GM19395 (cell line): ENCODE results near the gene ANKRD45.
"Not testable (repeated sequence)": the region's sequence is repeated elsewhere in the genome, so short reads cannot be mapped to it uniquely, and the experiment has no call there.

ENCODE experiments used
- ATAC-seq: cut with Tn5 transposase; IDR thresholded peaks from one replicate; pipeline ENCODE4 v1.9.1; 2021; ENCODE audit warnings: mild to moderate bottlenecking, moderate library complexity; ENCODE audit not compliant: unreplicated experiment

ANKRD45 gene

DNA sequence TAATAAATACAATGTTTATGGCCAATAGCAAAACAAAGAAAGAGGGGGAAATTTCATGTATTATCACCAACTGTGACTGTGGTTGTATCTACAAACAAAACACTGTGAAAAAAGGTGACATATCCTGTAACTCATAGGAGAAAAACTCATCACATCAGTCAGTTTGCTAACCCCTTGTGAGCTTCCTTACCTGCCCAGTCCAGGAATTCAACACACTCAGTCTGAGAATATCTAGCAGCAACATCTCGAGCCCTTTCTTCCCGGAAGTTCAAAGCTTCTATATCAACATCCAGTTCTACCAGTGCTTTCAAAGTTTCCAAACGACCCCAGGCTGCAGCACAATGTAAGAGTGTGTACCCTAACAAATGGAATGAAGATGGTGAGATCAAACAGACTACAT lies 23.0 kb downstream of the ANKRD45 start:
- ATAC-seq = no peak

DNA sequence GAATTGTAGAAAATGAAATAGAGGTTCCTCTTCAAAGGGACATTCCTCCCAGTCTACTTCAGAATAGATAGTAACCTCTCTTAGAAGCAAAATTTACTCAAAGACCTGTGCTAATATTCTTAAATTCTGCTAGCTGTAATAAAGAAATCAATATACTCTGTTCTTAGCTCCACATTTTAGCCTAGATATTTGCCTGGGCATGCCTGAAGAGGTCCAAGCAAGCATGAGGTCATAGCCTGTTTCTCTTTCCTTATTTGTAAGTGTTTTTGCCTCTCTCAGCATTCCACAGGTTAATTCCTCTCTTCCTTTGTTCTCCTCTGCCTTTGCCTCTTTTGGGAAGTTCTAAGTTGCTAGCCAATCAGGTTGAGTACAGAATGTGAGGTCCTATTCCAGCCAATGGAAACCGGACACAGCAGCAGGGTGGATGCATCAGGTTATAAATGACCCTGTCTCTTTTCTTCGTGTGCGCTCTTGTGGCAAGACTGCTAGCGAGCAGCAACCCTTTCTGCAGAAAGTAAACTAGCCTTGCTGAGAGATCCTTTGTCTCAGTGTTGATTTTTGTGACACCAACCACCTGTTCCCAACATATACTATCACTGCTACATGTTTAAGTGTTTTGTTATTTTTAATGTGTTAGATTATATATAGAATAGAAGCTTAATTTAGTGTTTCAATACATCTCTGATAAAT lies 27.1 kb downstream of the ANKRD45 start:
- ATAC-seq = not testable (repeated sequence)

DNA sequence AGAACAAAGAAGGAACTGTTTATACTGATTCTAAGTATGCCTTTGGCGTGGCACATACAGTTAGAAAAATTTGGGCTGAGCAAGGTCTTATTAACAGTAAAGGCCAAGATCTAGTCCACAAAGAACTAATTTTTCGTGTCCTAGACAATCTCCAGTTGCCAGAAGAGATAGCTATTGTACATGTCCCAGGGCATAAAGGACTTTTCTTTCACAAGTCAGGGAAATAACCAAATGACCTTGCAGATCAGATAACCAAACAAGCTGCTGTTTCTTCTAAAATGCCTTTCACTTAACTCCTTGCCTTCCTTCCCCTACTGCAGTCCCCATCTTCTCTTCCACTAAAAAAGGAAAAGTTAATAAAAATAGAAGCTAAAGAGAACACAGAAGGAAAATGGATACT lies 30.5 kb downstream of the ANKRD45 start:
- no peak for ATAC-seq

DNA sequence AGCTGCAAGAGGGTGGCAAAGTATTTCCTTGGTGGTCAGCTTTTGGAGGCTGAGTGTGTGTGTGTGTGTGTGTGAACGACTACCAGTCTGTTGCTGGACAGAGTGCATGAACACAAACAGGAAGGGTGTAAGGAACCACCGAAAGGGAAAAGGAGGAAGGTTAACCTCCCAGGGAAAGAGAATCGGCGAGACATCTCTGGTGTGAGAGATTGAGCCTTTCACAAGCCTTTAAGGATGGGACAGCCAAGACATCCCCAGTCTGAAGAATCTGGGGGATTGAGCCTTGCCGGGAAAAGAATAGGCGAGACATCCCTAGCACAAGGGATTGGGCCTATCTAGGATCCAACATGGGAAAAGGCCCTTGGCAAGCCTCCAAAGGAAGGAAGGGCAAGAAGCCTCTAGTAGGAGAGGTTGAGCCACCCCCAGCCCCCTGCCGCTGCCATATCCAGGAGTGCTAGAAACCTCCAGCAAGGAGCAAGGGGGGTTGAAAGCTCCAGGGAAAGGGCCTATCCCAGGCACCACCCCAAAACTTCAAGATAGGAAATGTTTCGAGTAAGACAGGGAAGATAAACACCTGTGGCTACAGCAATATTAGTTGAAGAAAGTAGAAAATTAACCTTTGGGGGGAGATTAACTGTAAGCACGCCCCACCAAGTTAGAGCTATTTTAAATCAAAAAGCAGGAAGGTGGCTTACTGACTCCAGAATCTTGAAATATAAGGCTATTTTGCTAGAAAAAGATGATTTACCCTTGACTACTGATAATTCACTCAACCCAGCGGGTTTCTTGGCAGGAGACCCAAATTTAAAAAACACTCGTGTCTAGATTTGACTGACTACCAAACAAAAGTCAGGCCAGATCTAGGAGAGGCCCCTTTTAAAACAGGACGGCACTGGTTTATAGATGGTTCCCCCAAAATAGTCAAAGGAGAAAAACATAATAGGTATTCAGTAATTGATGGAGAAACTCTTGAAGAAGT lies 31.3 kb downstream of the ANKRD45 start:
- no peak for ATAC-seq

DNA sequence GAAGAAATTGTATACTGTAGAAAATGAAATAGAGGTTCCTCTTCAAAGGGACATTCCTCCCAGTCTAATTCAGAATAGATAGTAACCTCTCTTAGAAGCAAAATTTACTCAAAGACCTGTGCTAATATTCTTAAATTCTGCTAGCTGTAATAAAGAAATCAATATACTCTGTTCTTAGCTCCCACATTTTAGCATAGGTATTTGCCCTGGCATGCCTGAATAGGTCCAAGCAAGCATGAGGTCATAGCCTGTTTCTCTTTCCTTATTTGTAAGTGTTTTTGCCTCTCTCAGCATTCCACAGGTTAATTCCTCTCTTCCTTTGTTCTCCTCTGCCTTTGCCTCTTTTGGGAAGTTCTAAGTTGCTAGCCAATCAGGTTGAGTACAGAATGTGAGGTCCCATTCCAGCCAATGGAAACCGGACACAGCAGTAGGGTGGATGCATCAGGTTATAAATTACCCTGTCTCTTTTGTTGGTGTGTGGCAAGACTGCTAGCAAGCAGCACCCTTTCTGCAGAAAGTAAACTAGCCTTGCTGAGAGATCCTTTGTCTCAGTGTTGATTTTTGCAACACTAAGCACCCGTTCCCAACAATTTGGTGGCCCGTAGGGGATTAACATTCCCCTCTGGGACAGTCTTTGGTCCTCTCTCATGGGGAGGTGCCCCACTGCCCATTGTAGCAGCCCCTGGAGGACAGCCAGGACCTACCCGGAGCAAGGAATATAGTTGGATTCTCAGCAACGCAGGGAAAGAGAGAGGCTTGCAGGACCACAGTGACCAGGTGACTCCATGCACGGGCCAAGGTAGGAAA lies 32.2 kb downstream of the ANKRD45 start:
- not testable (repeated sequence) for ATAC-seq

DNA sequence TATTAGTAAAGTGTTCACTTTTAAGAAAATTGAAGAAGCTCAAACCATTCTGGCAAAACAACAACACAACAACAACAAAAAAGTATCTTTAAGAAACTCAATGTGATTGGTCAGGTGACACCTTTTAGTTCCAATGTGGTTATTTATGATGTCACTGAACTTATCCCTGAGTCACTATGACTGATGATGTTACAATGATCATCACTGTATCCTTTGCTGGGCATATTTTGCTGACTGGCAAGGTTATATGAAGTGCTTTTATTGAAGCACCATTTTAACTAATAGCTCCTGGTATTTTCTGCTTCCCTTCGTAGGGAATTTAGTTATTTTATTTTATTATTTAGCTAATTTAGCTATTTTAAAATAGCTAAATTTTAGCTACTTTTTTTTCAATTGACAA lies 34.5 kb downstream of the ANKRD45 start, which contains the start of gene TEX50:
TSS of gene TEX50 (plus strand) at position 223 of the 400 bp plus-strand sequence. CDS start 184 bp downstream, outside the sequence.
- ATAC-seq = no peak

DNA sequence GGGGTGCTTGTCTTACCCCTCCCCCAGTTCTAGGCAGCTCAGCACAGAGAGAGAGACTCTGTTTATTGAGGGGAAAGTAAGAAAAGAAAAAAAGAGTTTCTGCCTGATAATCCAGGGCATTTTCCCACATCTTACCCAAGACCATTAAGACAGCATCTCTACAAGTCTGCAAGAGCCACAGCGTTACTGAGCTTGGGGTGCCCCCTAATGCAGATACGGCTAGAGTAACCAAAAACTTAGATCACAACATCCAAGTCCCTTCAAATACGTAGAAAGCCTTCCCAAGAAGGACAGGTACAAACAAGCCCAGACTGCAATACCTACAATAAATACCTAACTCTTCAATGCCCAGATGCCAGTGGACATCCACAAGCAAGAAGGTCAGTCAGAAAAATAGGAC lies 40.8 kb downstream of the ANKRD45 start:
- ATAC-seq = no peak

DNA sequence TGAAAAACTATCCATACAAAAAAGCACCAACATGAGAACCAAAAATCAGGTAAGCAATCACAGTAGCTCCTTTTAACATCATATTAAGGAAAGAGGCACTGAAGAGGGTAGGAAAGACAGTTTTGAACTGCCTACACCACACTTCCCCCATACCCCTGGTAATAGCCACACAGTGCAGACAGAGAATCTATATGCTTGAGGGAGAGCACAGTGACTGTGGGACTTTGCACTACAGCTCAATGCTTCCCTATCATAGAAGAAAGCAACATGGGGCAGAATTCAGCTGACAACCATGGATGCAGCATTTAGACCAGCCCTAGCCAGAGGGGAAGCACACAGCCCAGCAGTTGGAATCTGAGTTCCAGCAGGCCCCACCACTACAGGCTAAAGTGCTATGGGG lies 42.4 kb downstream of the ANKRD45 start:
- no peak for ATAC-seq

DNA sequence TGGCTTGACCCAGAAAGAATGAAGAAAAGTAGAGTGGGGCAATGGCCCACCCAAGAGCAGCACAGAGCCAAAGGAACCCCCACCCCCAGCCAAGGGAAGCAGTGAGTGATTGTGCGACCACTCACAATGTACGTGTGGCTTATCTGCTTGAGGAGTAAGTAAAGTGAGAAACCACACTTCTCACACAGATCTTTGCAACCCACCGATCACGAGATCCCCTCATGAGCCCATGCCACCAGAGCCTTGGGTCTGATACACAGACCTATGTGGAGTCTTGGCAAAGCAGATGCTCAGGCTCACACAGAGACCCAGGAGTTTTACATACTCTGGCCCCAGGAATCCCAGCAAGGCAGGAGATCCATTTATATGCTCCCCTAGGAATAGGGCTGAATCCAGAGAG lies 52.8 kb downstream of the ANKRD45 start:
- no peak for ATAC-seq

DNA sequence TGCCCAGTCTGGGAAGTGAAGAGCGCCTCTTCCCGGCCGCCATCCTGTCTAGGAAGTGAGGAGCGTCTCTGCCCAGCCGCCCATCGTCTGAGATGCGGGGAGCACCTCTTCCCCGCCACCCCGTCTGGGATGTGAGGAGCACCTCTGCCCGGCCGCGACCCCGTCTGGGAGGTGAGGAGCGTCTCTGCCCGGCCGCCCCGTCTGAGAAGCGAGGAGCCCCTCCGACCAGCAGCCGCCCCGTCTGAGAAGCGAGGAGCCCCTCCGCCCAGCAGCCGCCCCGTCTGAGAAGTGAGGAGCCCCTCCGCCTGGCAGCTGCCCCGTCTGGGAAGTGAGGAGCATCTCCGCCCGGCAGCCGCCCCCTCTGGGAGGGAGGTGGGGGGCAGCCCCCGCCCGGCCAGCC lies 56.6 kb downstream of the ANKRD45 start:
- ATAC-seq = not testable (repeated sequence)

DNA sequence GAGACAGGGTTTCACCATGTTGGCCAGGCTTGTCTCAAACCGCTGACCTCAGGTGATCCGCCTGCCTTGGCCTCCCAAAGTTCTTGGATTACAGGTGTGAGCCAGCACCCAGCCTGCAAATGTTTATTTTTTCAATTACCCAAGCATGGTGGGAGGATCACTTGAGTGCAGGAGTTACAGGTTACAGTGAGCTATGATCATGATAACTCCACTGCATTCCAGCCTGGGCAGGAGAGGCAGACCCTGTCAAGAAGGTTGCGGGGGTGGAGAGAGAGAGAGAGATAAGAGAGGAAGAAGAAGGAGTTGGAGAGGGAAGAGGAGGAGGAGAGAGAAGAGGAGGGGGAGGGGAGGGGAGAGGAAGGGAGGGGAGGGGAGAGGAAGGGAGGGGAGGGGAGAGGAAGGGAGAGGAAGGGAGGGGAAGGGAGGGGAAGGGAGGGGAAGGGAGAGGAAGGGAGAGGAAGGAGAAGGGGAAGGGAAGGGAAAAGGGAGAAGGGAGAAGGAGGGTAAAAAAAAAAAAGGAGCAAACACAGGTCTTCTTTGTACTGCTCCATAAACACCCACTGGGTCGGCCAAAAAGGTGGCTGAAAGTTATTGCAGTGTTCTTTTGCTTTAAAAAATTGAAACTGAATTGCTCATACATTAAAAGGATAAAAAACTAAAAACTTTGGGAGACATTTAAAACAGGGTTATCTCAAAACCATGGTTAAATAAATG lies 61.0 kb downstream of the ANKRD45 start:
- ATAC-seq = no peak

DNA sequence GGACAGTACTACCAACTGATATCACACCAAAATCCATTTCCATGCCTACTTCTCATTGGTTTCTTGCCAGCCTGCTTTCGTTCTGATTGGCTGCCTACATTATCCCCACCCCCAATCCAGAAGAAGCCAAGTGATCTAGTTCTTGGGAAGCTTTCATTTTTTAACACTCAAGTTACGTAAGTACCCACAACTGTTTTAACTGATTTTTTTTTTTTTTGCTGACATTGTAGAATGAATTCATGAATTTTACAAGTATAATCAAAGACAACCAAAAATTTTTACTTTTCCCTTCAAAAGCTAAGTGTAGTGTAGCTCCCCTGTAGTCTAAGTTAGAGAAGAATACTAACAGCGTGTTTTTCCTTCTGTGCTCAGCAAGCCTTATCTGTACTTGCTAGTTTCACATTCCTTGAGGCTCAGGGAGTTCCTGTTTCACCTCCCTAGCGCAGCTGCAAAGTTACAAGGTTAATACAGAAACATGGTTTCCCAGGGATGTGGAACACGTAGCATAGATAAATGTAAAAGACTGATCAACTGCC lies 66.5 kb downstream of the ANKRD45 start, which contains the start of gene SLC9C2:
TSS of gene SLC9C2 (minus strand) at position 17 of the 536 bp plus-strand sequence. CDS start 1,296 bp downstream, outside the sequence.
- no peak for ATAC-seq

DNA sequence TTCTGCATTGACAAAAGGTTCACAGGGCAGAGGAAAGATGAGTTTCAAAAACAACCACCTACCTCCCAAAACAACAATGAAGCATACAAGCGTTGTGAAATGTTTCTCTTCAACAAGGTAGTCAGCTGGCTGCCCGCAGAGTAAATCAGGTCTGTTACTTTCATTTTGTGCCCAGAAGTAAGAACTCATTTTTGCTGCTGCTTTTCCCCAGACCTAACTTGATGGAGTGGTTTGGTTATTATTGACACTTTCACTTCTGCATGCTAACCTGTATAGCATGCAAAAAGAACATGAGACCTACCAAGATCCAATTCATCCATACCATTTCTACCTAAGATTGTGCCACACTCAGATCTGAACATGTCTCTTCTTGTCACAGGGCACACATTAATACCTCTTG lies 68.1 kb downstream of the ANKRD45 start:
- ATAC-seq = peak; percentile 91

DNA sequence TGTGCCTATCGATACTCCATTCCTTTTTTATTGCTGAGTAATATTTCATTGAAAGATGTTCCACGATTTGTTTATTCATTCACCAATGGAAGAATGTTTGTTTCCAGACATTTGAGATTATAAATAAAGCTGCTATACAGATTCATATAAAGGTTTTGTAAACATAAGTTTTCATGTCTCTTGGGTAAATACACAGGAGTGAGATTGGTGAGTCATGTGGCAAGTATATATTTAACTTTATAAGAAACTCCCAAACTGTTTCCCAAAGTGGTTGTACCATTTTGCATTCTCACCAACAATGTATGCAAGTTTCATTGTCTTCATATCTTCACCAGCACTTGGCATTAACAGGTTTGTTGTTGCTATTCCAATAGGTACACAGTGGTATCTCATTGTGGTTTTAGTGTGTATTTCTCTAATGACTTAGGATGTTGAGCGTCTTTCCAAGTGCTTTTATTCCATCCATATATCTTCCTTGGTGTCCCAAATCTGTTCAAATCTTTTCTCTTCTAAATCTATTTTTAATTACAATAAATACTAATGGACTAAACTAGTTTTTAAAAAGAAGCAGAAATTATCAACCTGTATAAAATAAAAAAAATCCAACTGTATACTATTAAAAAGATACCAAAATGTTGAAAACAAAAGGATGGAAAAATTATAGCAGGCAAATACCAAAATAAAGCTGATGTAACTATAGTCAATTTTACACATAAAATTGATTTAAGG lies 73.4 kb downstream of the ANKRD45 start:
- ATAC-seq = no peak

DNA sequence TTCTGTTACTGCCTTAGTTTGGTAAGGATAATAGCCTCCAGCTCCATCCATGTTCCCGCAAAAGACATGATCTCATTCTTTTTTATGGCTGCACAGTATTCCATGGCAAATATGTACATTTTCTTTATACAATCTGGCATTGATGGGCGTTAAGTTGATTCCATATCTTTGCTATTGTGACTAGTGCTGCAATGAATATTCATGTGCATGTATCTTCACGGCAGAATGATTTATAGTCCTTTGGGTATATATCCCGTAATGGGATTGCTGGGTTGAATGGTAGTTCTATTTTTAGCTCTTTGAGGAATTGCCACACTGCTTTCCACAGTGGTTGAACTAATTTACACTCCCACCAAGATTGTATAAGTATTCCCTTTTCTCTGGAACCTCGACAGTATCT lies 78.5 kb downstream of the ANKRD45 start:
- not testable (repeated sequence) for ATAC-seq

DNA sequence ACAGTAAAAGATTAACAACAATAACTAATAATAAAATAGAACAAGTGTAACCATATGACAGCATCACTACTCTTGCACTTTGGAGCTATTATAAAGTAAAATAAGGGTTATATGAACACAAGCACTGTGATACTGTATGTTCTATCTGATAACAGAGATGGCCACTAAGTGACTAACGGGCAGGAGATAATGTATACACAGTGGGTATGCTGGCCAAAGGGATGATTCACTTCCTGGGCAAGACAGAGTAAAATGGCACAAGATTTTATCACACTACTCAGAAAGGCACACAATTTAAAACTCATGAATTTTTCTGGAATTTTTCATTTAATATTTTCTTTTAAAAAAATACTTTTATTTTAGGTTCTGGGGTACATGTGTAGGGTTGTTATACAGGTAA lies 79.1 kb downstream of the ANKRD45 start:
- ATAC-seq = no peak

DNA sequence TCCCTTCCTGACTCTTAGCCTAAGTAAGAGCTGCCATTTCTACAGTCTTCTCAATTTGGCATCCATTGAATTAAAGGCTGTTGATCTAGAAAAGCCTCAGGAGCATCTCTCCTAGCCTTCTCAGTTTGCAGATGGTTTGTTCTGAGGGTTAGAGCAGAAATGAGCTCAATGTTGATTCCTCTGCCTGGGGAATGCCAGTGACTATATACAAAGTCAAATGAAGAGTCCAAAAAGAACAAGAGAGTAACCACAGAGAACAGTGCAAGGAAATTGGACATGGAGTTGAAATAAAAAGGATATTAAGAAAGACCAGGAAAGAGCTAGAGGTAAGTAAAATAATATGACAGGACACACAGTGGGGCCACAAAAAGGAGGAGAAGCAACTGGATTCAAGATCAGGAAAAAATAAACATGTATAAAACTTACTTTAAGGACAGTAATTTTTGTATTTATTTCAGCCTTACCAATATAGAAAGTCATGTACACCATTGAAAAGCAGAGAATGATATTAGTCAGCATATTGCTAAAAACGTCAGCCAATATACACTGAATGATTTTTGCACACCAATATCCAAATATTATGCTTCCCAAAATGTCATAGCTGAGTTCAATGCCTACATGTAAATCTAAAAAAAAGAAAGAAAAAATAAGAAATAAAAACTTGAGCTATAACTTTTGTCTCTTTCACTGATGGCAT lies 88.1 kb downstream of the ANKRD45 start:
- ATAC-seq = no peak

DNA sequence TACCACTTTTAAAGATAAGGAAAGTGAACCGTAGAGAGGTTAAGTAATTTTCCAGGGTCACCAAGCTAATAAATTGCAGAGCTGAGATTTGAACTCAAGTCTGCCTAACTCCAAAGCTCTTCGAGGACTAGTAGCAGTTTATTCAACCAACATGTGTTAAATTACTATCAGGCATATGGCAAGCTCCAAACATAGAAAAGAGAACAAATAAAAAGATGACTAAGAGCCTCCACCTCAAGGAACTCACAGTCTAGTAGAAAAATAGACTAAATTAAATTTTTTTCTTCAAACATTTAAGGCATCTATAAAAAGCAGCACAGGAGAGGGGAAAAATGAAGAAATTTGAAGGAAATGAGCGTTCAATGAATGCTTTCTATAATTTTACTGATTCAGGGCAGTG lies 89.0 kb downstream of the ANKRD45 start:
- no peak for ATAC-seq

DNA sequence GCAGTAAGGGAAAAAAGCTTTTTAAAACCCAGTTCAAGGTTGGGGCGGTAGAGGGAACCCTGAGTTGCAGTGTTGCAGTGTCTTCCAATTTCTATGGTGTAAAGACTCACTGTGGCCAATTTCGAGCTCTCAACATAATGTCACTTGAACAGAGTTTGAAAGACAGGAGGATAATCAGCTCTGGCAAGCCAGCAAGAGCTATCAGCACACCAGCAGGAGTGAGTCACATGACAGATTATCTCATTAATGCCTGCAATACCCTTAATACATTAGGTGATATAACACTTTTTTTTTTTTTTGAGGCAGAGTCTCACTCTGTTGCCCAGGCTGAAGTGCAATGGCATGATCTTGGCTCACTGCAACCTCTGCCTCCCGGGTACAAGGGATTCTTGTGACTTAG lies 89.6 kb downstream of the ANKRD45 start:
- no peak for ATAC-seq
